CD4-positive, alpha-beta T cell (primary cell): ENCODE data around the gene RBPJL. TPM values are rescaled to one million over a fixed set of nuclear protein-coding genes. Genes with fewer than 3 reads are reported as not detected.
A peak's percentile ranks its signal among the peaks of the same experiment; 100 is the strongest.

Source experiments
- ATAC-seq: fragments of 200-7000 bp; cut with Tn5 transposase; one replicate; pipeline ENCODE4 v1.10.0; 2022; ENCODE audit warnings: mild to moderate bottlenecking; ENCODE audit not compliant: poor library complexity
- CTCF ChIA-PET: fragments of 350-600 bp; sonication (Branson Sonifier 250); formaldehyde crosslinking; loops from one replicate; lab custom pipeline; 2021; ENCODE audit warnings: antibody characterized with exemption, inconsistent platforms; lab: Charles Lee
- POLR2A ChIA-PET: fragments of 350-600 bp; sonication (Branson Sonifier 250); formaldehyde crosslinking; loops from one replicate; lab custom pipeline; 2021; ENCODE audit warnings: antibody characterized with exemption, inconsistent platforms; lab: Charles Lee
- DNase-seq, 14 experiments: peaks; one replicate each; pipeline ENCODE4 v3.0.0-alpha.2; 2013 to 2020; ENCODE audit warnings: mixed read lengths in 2 of 14
- H3K27ac ChIP-seq, 2 donors: one replicate each; pipeline versions ENCODE4 v1.5.1 to v1.7.0; 2013; ENCODE audit warnings: low read length in 2 of 2, low read depth in 1 of 2, mild to moderate bottlenecking in 1 of 2
- H3K27me3 ChIP-seq, 2 experiments: 1 replicate in 1 of 2; 2 replicates in 1 of 2; pipeline versions ENCODE4 v1.6.1 to v1.7.0; 2013; ENCODE audit warnings: low read length in 2 of 2, control low read depth in 1 of 2, mild to moderate bottlenecking in 1 of 2, moderate library complexity in 1 of 2; ENCODE audit not compliant: insufficient read depth in 2 of 2, control insufficient read depth in 1 of 2
- H3K36me3 ChIP-seq: one replicate; pipeline ENCODE4 v1.6.1; 2013; ENCODE audit warnings: low read length, control low read depth; ENCODE audit not compliant: insufficient read depth
- H3K4me1 ChIP-seq: one replicate; pipeline ENCODE4 v1.6.1; 2013; ENCODE audit warnings: low read length, control low read depth; ENCODE audit not compliant: insufficient read depth
- H3K4me3 ChIP-seq: one replicate; pipeline ENCODE4 v1.5.1; 2013; ENCODE audit warnings: mild to moderate bottlenecking, low read length, moderate library complexity
- H3K9me3 ChIP-seq, 2 experiments: 1 replicate in 1 of 2; 2 replicates in 1 of 2; pipeline versions ENCODE4 v1.6.1 to v1.7.0; 2013; ENCODE audit warnings: low read length in 2 of 2, mild to moderate bottlenecking in 2 of 2, control low read depth in 1 of 2, moderate library complexity in 1 of 2; ENCODE audit not compliant: control insufficient read depth in 1 of 2, insufficient read depth in 1 of 2
- H3K27ac Mint-ChIP-seq: one replicate; pipeline ENCODE4 v1.8.0; 2020; ENCODE audit warnings: mixed read lengths
- H3K27me3 Mint-ChIP-seq: one replicate; pipeline ENCODE4 v1.8.0; 2021; ENCODE audit warnings: mixed read lengths
- H3K36me3 Mint-ChIP-seq: one replicate; pipeline ENCODE4 v1.8.0; 2021; ENCODE audit warnings: low read depth, mixed read lengths
- H3K4me1 Mint-ChIP-seq: one replicate; pipeline ENCODE4 v1.8.0; 2021; ENCODE audit warnings: low read depth, mixed read lengths
- H3K4me3 Mint-ChIP-seq: one replicate; pipeline ENCODE4 v1.8.0; 2020; ENCODE audit warnings: mild to moderate bottlenecking, mixed read lengths
- H3K9me3 Mint-ChIP-seq: one replicate; pipeline ENCODE4 v1.8.0; 2020; ENCODE audit warnings: mixed read lengths
- intact Hi-C, 2 experiments: fragments of 100-400 bp; cut with DNase I in 1 of 2; cut with micrococcal nuclease in 1 of 2; formaldehyde crosslinking; loops; one replicate each; pipeline versions ENCODE4 v1.15.1 to v1.9.0; 2023 to 2025; cut with DNase I, micrococcal nuclease
- total RNA-seq, 174 experiments: library from RNA in 2 of 174; stranded (reverse) in 2 of 174; gene quantifications; one replicate each; pipeline ENCODE4 v1.2.3 and lab custom pipeline; 2021 to 2026
- TF ChIP-seq, protein P1 (sequence below): fragments of 200-600 bp; IDR thresholded peaks from one replicate; pipeline ENCODE4 v1.8.0; 2022; ENCODE audit warnings: antibody characterized with exemption, mild to moderate bottlenecking

The RBPJL gene
- total RNA-seq, 2 experiments from 2014 or later, result not detected

DNA sequence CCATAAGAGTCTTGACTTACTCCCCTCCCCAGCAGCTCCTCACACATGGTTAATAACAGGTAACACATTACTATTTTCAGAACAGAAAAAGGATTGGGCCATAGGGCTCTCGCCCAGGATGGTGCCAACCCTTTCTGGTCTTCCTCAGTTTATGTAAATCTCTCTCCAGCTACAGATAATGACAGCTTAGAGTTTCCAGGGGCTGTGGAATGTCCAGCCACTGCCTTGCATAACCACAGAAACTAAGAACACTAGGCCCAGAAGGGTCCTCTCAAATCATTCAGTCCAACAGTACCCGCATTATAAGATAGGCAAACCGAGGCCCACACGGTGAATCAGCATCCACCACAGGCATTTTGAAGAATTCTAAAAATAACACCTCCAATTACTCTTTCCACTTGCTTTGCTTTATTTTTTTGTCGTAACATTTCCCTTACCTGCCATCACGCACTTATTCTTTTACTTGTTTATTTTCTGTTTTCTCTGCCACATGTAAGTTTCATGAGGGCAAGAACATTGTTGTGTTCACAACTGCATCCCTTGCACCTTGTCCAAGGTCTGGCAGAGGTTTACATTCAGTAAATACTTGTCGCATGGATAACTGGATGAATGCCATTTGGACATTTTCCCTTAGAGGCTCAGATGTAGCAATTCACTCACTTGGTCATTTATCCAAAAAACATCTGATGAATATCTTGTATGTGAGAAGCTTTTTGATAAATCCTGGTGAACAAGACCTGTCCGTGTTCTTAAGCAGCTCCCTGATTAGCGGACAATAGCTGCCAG lies 48.0 kb downstream of the RBPJL start:
- Mint-ChIP-seq H3K4me3 (no peak overlapping the region), H3K36me3 (no peaks in the 10 kb centered on the region), H3K4me1 (peaks cover 5% of the 10 kb centered on the region), H3K9me3 (no peaks in the 10 kb centered on the region), H3K27me3 (no peaks in the 10 kb centered on the region), H3K27ac (no peak overlapping the region)
- H3K27me3 ChIP-seq, result no peaks in the 10 kb centered on the region
- intact Hi-C loops, result no loop called here
- H3K4me1 ChIP-seq, result peaks cover 23% of the 10 kb centered on the region
- ChIA-PET CTCF (interaction anchor here (1.3 to 1.4 kb wide), 2 partner anchors 19 to 62 kb away, joined by 3 read pairs; partner anchors contain the start of gene PIGT), POLR2A (interaction anchor here (1.1 to 1.2 kb wide), 2 partner anchors 9 to 57 kb away, joined by 3 read pairs; partner anchors contain the start of gene SYS1)
- no peak overlapping the region for H3K4me3 ChIP-seq
- TF ChIP-seq, protein P1, sequence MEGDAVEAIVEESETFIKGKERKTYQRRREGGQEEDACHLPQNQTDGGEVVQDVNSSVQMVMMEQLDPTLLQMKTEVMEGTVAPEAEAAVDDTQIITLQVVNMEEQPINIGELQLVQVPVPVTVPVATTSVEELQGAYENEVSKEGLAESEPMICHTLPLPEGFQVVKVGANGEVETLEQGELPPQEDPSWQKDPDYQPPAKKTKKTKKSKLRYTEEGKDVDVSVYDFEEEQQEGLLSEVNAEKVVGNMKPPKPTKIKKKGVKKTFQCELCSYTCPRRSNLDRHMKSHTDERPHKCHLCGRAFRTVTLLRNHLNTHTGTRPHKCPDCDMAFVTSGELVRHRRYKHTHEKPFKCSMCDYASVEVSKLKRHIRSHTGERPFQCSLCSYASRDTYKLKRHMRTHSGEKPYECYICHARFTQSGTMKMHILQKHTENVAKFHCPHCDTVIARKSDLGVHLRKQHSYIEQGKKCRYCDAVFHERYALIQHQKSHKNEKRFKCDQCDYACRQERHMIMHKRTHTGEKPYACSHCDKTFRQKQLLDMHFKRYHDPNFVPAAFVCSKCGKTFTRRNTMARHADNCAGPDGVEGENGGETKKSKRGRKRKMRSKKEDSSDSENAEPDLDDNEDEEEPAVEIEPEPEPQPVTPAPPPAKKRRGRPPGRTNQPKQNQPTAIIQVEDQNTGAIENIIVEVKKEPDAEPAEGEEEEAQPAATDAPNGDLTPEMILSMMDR, result no peak
- no peak for DNase-seq
- no peak for ATAC-seq
- no peaks in the 10 kb centered on the region for H3K9me3 ChIP-seq
- H3K27ac ChIP-seq, result no peak overlapping the region
- H3K36me3 ChIP-seq, result no peaks in the 10 kb centered on the region

DNA sequence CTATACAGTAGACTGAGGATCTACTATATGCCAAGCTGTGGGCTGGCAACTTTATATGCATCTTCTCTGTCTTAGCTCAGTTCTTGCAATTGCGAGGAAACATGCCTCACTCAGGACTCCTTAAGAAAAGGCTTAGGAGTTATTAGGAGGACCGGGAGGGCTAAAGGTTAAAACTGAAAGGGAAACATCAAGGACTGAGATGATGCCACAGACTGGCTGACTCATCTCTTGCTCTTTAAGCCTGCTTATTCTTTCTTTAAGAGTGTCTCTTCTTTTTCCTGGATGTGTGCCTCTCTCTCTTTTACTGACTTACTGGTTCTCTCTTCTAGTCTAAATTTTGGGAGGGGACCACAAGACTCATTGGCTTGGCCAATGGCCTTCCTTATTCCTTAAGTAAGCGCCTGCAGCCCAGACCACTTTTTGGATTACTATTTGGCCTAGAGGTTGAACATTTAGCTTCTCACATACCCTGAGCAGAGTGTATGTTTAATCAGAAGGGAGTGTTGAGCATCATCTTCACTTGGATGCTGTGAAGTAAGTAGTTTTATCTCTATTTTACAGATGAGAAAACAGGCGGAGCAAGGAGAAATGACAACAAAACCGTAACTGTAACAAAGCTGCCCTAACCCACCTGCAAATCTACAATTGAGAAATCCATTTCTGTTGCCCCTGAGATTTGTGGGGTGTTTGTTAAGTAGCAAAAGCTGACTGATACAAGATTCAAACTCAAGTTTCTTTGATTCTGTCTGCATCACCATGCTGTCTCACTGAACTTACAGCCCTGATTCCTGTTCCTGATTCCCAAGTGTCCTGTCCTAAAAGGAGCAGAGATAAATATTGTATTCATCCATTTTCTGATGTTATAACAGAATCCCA lies 48.8 kb downstream of the RBPJL start:
- Histone ChIP-seq H3K36me3 (no peaks in the 10 kb centered on the region), H3K9me3 (no peaks in the 10 kb centered on the region), H3K4me3 (no peak overlapping the region), H3K4me1 (peaks cover 23% of the 10 kb centered on the region), H3K27ac (no peak overlapping the region), H3K27me3 (no peaks in the 10 kb centered on the region)
- peaks cover 5% of the 10 kb centered on the region for H3K4me1 Mint-ChIP-seq
- H3K27ac Mint-ChIP-seq, result no peak overlapping the region
- H3K4me3 Mint-ChIP-seq, result no peak overlapping the region
- peak in 1 of 14 experiments; percentile 24 for DNase-seq
- no peaks in the 10 kb centered on the region for H3K9me3 Mint-ChIP-seq
- intact Hi-C loops, result no loop called here
- CTCF ChIA-PET, result interaction anchor here (1.3 to 1.4 kb wide), 2 partner anchors 18 to 61 kb away, joined by 3 read pairs; partner anchors contain the start of gene PIGT
- ATAC-seq, result no peak
- TF ChIP-seq, protein P1, result no peak
- no peaks in the 10 kb centered on the region for H3K36me3 Mint-ChIP-seq
- no peaks in the 10 kb centered on the region for H3K27me3 Mint-ChIP-seq
- POLR2A ChIA-PET, result interaction anchor here (0.6 to 1.2 kb wide), 3 partner anchors 8 to 524 kb away, joined by 3 read pairs; partner anchors contain the start of gene SYS1

DNA sequence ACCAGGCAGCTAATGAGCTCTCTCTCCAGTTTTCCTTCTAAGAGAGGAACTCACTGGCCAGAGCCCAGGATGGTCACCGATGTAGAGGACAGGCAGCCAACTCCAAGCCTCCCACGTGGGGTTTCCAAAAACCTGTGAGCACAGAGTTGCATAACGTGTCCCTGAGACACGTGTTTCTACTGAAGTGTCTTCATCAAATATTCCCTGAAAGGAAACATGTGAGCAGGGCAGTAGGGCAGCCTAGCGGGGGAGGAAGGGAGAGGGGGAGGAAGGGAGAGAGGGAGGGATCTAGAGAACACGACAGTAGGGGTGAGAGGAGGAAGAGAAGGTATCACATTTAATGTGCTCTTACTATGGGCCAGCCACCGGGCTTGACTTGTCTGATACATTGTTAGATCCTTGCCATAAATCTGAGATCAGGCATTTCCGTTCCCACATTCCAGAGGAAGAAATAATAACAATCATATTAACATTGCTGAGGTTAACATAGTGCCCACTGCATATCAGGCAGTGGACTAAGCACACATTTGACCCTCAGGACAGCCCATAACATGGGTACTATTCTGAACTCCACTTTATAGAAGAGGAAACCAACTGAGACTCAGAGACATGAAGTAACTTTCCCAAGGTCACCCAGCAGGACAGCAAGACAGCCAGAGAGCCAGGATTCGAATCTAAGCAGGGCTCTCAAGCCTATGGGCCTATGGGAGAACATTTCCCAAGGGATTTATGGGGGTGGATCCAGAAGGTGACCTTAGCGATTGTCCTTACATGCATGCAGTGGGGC lies 51.8 kb downstream of the RBPJL start:
- peak in 2 of 14 experiments; percentile 35 to 41 for DNase-seq
- Mint-ChIP-seq H3K27ac (no peak overlapping the region), H3K9me3 (no peaks in the 10 kb centered on the region), H3K27me3 (no peaks in the 10 kb centered on the region), H3K4me1 (peaks cover 11% of the 10 kb centered on the region), H3K36me3 (no peaks in the 10 kb centered on the region), H3K4me3 (no peak overlapping the region)
- TF ChIP-seq, protein P1, result no peak
- no peaks in the 10 kb centered on the region for H3K9me3 ChIP-seq
- no peaks in the 10 kb centered on the region for H3K36me3 ChIP-seq
- ChIA-PET CTCF (interaction anchor here (1.3 to 5.7 kb wide), 4 partner anchors 15 to 78 kb away, joined by 4 to 116 read pairs (median 6); no protein-coding TSS in a partner anchor), POLR2A (no interaction called here)
- no peak overlapping the region for H3K27ac ChIP-seq
- H3K4me1 ChIP-seq, result peaks cover 31% of the 10 kb centered on the region
- no peak overlapping the region for H3K4me3 ChIP-seq
- no peak for ATAC-seq
- no peaks in the 10 kb centered on the region for H3K27me3 ChIP-seq
- intact Hi-C loops, result no loop called here
